Stomach (tissue), 4 donors: Measurements from ENCODE around the gene MTMR2.

Source experiments
- EP300 ChIP-seq: sonication (generic); formaldehyde crosslinking; IDR thresholded peaks from one replicate; pipeline ENCODE4 v1.6.1; 2017; ENCODE audit warnings: antibody characterized with exemption
- POLR2A ChIP-seq, 4 donors: fragments of 450-650 bp; IDR thresholded peaks; one replicate each; pipeline ENCODE4 v1.6.1; 2016; ENCODE audit warnings: antibody characterized with exemption in 4 of 4, control low read depth in 2 of 4, mild to moderate bottlenecking in 1 of 4, moderate library complexity in 1 of 4
- TF ChIP-seq, protein P1 (sequence below), 7 experiments: fragments of 450-650 bp in 4 of 7; fragments of 200-600 bp in 3 of 7; sonication (generic) in 3 of 7; IDR thresholded peaks; one replicate each; pipeline ENCODE4 v1.5.1; 2016 to 2019; ENCODE audit warnings: antibody characterized with exemption in 7 of 7, control low read depth in 2 of 7, mild to moderate bottlenecking in 1 of 7

DNA sequence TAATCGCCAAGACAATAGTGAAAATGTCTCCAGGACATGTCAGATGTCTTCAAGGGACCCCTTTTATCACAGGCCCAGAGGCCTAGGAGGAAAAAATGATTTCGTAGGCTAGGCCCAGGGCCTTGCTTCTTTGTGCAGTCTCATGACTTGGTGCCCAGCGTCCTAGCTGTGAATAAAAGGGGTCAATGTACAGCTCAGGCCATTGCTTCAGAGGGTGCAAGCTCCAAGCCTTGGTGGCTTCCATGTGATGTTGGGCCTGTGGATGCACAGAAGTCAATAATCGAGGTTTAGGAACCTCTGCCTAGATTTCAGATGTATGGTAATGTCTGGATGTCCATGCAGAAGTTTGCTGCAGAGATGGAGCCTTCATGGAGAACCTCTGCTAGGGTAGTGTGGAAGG, 20.7 kb upstream of the MTMR2 start:
- TF ChIP-seq, protein P1, sequence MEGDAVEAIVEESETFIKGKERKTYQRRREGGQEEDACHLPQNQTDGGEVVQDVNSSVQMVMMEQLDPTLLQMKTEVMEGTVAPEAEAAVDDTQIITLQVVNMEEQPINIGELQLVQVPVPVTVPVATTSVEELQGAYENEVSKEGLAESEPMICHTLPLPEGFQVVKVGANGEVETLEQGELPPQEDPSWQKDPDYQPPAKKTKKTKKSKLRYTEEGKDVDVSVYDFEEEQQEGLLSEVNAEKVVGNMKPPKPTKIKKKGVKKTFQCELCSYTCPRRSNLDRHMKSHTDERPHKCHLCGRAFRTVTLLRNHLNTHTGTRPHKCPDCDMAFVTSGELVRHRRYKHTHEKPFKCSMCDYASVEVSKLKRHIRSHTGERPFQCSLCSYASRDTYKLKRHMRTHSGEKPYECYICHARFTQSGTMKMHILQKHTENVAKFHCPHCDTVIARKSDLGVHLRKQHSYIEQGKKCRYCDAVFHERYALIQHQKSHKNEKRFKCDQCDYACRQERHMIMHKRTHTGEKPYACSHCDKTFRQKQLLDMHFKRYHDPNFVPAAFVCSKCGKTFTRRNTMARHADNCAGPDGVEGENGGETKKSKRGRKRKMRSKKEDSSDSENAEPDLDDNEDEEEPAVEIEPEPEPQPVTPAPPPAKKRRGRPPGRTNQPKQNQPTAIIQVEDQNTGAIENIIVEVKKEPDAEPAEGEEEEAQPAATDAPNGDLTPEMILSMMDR (IDR thresholded peaks at IDR 0.05), result no peak
- TF ChIP-seq EP300 (no peak), POLR2A (IDR thresholded peaks at IDR 0.05) (no peak)
